GM19240 (cell line): ENCODE results near the gene GPR62.

Experiments used
- DNase-seq: peaks from one replicate; pipeline ENCODE4 v3.0.0; 2011; ENCODE audit warnings: low spot score; ENCODE audit not compliant: insufficient read length

The GPR62 gene

DNA sequence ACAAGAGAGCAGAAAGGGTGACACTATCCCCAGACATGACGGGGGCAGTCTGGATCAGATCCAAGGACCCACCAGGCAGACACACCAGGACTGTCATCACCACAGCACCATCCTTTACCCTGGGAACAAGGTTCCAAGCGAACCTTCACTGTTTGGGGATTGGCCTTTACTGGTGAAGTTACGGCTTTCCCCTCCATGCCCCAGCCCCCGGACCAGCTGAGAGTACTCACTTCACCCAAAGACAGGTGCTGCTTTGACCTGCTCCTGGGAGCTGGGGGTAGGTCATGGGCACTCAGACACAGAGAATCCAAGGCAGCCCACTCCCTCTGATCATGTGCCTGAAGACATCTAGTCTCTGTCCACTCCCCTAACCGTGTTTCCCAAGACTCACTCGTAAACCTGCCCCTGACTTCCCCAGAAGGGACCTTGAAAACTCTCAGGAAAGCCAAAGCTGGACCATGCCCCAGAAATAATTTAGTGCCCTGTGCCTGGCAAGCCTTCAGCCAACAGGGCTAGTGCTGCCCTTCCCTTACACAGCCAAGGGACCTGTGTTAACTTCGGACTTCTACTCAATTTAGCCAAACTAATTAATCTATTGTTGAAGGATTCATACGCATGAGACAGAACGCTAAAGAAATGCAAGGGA is 16.3 kb upstream of the GPR62 start:
- no peak for DNase-seq

DNA sequence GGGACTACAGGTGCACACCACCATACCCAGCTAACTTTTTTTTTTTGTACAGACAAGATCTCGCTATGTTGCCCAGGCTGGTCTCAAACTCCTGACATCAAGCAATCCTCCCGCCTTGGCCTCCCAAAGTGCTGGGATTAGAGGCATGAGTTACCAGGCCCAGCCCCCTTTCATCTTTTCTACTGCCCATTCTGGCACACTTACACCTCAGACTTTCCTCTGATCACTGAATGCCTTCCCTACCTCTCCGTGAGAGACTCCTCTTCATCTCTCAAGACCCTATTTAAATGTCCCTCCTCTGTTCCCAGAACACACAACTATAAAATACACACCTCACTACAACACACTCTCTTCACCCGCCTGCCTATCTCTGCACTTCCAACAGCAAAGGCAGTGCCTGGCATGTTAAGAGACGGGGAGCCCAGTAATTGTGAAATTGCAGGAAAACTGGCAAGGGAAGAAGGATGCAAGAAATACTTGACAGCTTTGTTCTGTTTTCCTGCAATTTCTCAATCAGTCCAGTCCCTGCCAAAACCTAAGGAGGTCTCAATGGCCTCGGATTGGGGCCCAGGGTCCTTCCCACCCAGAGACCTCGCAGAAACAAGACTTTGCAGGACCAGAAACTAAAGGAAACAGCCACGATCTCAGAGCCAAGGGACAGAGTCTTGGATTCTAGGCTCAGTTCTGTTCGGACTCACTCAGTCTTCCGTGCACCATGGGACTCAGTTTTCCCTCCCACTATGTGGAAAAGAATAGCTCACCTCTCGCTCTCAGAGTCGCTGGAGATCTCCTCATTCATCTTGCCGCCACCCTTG is 14.3 kb upstream of the GPR62 start:
- DNase-seq: no peak

DNA sequence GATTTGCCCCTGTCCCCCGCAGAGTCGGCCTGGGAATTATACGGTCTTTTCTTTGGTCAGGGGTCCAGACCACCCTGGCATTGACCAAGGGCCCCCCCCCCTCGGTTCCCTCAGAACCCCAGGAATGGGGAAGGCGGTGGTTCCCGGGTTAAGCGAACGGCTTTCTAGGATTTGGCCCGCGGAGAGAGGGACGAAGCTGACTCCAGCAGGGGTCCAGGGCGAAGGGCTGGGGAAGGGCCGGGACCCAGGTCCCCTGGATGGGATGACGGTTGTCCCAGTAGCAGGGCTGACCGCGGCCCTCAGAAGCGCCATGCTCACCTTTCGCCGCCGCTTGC is 13.8 kb upstream of the GPR62 start:
- no peak for DNase-seq

DNA sequence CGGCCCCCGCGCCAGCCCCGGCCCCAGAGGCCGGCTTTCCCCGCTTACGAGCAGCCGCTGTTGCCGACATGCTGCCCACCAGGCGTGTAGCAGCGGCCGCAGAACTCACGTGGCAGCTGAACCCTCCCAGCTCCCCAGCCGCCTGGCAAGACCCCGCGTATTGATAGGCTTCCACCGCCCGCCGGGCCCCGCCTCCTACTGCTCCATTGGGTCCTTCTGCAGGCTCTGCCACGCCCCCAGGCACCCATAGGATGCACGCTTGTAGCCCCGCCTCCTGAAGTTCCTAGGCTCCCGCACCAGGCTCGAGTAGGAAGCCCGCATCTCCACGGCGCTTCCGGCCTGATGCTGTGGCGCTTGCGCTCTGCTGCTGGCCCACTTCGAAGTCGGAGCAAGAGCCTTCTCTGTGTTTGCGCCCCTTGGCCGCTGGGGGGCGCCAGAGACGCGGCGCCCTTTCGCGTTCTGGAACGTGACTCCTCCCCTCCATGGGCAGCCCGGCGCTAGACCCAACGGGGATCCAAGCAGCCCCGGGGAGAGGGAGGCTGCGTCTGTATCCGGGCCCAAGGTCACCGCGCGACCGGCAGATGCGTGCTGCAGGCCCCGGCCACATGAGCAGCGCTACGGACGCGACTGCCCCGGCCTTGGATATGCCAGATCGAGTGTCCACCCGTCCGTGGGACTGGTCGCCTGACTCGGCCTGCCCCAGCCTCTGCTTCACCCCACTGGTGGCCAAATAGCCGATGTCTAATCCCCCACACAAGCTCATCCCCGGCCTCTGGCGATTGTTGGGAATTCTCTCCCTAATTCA is 13.2 kb upstream of the GPR62 start, which contains the start of the genes PARP3 and RRP9:
Gene PARP3 (plus strand): TSS at position 566 of the 805 bp plus-strand sequence. CDS start 993 bp downstream, outside the sequence.
Gene RRP9 (minus strand): TSS at position 107 of the 805 bp plus-strand sequence. CDS start 37 bp downstream, at position 70.
- DNase-seq: peak; percentile 99

DNA sequence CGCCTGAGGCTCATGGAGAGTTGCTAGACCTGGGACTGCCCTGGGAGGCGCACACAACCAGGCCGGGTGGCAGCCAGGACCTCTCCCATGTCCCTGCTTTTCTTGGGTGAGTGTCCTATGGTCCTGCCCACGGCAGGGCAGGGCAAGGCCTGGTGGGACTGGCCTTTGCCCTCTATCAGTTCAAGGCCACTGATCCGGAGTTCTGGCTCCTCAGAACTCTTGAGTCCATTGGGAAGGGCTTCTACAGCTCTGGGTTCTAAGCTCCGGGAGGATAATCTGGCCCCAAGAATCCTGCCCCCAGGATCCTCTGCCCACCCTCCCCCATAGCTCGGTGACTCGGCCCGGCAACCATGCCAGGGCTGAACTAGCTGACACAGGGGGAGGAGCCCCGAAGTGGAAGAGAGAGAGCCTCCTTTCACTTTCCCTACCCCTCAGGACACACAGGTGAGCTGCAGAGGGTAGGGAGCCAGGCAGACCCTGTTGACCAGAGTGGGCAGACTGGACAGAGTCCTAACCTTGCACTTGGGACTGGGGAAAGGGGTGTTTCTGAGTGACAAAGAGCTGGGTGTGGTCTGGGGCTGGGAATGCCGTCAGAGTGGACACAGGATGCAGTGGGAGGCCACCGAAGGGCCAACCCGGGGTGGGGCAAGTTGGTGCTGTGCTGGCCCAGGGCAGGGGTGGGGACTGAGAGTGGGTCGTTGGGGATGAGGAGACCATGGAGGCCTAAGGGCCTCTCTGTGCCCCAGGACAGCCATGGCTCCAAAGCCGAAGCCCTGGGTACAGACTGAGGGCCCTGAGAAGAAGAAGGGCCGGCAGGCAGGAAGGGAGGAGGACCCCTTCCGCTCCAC is 12.4 kb upstream of the GPR62 start:
- DNase-seq: peak; percentile 79

DNA sequence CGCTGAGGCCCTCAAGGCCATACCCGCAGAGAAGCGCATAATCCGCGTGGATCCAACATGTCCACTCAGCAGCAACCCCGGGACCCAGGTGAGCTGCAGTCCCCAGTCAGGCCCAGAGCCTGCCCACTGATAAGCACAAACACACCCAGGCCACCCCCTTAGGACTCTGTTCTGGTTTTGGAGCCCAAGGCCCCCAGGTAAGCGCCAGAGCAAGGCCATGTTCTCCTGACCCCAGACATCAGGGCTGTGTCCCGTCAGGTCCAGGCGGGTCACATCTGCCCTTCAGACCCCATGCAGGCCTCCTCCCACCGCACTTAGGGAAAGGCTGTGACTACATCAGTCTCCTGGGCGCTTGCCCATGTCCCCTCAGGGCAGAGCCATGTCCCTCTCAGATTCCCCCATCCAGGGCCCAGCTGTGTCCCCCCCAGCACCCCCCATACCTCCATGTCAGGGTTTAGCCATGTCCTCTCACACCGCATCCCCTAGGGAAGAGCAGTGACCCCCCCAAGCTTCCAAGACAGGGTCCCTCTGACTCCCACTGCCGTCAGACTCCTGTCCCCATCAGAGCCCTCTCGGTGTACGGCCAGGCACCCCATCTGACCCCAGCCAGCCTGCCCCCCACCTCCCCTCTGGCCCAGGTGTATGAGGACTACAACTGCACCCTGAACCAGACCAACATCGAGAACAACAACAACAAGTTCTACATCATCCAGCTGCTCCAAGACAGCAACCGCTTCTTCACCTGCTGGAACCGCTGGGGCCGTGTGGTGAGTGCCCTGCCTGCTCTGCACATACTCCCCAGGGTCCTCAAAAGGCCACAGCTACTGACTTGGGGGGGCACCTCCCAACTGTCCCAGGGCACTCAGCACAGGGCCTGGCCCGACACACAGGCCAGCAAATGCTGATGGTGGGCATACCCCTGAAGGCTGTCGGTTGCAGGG is 11.5 kb upstream of the GPR62 start:
- DNase-seq: no peak

DNA sequence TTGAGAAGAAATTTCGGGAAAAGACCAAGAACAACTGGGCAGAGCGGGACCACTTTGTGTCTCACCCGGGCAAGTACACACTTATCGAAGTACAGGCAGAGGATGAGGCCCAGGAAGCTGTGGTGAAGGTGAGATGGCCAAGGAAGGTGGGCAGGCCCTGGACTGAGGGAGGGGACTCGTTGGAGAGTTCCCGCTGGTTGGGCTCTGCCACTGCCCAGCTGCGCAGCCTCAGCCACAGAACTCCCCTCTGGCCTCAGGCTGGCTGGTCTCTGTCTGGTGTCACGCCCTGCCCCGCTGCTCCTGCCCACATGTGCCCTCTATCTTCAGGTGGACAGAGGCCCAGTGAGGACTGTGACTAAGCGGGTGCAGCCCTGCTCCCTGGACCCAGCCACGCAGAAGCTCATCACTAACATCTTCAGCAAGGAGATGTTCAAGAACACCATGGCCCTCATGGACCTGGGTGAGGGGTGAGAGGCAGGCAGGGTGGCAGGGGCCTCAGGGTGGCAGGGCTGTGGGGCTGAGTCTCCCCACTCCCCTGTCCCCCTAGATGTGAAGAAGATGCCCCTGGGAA is 10.6 kb upstream of the GPR62 start:
- DNase-seq: no peak

DNA sequence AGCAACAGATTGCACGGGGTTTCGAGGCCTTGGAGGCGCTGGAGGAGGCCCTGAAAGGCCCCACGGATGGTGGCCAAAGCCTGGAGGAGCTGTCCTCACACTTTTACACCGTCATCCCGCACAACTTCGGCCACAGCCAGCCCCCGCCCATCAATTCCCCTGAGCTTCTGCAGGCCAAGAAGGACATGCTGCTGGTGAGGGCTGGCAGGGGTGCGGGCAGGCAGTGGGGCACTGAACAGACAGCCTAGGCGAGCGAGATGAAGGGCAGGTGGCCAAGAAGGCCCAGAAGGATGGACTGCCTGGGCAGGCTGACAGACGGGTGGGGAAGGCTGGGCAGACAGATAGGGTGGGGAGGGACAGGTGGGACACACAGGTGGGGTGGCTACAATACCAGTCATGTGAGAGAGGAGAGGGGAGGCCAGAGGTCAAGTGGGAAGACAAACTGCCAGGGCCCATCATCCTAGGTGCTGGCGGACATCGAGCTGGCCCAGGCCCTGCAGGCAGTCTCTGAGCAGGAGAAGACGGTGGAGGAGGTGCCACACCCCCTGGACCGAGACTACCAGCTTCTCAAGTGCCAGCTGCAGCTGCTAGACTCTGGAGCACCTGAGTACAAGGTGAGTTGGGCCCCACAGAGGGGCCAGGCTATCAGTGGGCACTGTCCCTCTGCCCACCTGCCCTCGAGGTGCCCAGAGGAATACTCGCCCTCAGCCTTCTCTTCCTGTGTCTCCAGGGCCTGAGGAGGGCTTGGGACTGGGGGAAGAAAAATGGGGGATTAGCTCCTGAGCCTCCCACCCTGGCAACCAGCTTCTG is 9.9 kb upstream of the GPR62 start:
- DNase-seq: no peak

DNA sequence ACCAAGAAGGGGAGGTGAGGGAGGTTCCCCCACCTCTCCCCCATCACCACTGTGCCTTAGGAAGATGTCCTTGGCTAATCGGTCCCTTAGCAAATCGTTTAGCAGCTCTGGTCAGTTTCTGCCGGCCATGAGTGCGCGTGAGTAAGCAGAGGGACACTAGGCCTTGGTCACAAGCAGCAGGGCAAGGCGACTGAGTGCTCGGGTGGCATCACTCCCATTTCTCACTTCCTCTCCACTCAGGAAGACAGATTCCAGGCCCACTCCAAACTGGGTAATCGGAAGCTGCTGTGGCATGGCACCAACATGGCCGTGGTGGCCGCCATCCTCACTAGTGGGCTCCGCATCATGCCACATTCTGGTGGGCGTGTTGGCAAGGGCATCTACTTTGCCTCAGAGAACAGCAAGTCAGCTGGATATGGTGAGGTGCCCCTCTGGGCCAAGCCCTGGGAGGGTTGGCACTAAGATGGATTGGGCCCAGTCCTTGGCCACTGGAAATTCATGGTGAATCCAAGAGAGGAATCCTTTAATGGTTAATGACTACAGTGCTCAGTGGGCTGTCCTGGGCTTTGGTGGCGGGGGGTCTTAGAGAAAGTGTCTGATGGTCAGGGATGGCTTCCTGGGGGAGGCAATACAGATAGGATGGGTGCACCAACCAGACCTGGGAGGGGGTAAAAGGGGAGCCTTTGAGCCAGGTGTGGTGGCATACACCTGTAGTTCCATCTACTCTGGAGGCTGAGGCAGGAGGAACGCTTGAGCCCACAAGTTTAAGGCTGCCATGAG is 9.1 kb upstream of the GPR62 start:
- no peak for DNase-seq

DNA sequence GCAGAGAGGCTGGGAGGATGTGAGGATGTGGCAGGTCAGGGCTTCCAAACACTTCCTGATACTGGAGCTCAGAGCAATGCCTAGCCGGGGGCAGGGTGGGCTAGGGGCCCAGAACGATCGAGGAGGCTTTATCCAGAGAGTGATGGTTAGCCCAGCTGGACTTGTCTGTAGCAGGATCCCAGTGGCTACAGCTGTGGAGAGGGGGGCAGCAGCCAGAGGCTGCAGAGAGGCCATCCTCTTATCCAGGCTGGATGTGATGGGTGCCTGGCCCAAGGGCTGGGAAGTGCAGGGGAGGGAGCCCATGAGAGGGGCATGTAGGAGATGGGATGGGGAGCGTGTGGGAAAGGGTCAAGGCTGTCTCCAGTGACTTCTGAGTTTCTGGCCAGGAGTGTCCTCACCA is 8.4 kb upstream of the GPR62 start:
- DNase-seq: no peak

DNA sequence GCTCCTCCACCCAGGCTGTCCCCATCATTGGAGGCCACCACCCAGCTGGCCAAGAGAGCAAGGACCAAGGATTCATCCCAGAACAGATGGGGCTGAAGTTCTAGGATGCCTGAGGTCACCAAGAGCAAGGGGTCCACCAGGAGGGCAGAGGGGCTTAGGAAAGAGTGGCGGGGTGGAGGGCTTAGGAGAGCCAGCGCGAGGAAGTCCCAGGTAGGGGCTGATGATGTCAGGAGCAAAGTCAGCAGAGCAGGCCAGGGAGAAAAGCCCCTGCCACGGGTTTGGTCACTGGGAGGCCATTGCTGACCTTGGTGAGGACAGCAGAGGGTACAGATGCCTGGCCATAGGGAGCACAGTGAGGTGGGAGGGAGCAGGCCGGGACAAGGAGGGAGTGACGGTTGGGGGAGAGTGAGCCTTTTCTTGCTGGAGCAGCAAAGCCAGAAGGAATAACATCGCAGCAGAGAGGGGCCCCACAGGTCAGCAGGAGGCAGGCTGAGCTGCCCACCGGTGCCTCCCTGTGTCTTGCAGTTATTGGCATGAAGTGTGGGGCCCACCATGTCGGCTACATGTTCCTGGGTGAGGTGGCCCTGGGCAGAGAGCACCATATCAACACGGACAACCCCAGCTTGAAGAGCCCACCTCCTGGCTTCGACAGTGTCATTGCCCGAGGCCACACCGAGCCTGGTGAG is 7.8 kb upstream of the GPR62 start:
- DNase-seq: no peak

DNA sequence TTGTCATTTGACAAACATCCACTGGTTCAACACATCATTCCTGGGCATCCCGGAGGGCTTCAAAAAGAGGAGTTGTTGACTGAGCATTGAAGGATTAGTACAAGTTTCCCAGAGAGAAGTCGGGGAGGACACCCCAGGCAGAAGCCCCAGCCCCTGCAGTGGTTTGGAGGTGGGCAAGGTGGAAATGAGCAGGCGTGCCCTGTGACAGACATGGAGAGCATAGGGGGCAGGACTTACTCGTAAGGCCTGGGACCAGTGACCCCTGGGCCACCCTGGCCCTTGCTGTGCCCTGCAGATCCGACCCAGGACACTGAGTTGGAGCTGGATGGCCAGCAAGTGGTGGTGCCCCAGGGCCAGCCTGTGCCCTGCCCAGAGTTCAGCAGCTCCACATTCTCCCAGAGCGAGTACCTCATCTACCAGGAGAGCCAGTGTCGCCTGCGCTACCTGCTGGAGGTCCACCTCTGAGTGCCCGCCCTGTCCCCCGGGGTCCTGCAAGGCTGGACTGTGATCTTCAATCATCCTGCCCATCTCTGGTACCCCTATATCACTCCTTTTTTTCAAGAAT is 7.1 kb upstream of the GPR62 start:
- no peak for DNase-seq

DNA sequence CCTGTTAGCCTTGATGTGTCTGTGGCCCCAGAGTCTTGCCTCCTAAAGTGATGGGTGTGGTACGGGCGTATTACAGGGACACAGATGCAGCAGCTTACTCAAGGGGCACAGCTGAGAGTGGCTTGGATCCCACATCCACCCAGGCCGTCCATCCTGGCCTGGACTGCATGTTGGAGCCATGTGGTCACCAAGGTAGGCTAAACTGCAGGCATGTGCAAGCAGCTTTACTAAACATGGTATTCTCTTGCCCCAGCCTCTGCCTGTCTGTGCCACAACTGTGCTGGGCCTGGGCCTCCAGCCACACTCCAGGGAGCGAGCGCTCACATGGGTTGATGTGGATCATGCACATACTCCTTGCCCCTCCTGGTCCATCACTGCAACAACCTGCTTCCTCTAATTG is 6.1 kb upstream of the GPR62 start:
- no peak for DNase-seq

DNA sequence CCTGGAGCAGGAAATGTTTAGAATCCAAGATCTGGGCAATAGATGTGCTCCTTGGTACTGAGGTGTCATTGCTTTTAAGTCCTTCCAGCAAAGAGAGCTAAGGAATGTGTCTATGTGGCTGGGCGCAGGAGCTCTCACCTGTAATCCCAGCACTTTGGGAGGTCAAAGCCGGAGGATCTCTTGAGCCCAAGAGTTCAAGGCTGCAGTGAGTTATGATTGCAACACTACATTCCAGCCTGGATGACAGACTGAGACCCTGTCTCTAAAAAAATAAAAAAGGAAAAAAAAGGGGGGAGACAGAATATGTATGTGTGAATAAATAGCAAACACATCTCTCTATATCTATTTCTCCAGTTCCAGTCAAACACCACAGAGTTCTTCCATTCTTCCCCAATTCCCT is 4.3 kb upstream of the GPR62 start:
- DNase-seq: no peak

DNA sequence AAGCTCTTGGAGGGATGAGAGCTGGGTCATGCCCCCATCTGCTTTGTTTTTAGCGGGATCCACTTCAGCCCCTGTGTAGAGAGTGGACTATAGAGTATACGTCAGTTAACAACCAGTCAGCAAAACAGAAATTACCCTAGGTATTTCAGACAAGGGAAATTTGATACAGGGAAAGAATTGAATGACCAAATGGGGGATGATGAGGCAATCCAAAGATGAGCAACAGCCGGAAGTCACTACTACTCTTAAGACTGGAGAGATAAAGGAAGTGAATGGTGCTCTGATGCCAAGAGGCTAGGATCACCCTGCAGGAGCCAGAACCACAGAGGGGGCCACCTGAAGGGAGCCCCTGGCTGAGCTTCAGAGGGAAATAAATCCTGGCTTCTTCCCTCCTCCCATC is 1.7 kb upstream of the GPR62 start:
- DNase-seq: no peak

DNA sequence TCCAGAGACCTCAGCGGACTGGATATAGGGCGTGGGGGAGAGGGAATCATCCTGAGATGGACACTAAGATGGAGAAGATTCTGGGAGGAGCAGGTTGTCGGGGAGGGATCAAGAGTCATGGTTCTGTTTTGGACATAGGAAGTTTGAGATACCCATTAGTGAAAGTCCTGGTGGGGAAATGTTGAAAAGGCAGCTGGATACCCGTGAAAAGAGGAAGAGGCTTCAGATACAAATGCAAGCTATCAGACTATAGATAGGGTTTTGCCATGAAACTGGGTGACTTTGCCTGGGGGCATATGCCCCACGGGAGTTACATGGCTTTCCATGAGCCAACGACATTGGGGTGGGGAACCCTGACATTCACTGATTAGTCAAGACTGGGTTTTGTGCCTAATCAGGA is 1.1 kb upstream of the GPR62 start:
- DNase-seq: no peak

DNA sequence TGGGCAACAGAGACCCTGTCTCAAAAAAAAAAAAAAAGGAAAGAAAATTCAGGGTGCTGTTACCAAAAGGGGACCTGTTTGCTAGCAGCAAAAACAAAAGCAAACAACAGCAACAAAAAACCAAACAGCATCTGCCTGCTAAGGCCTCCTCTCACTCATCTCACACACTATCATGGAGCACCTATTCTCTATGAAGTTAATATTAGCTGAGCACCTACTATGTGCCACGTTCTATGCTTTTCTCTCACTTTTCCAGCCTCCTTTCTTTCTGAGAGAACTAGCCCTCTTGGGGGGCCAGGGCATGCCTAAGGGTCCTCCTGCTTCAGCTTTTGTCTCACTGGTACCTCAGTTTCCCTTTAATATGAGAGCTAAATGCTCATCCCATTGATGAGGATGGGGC is 468 bp upstream of the GPR62 start:
- DNase-seq: no peak
